ENCODE results near the gene MPZL1.

Gene MPZL1

DNA sequence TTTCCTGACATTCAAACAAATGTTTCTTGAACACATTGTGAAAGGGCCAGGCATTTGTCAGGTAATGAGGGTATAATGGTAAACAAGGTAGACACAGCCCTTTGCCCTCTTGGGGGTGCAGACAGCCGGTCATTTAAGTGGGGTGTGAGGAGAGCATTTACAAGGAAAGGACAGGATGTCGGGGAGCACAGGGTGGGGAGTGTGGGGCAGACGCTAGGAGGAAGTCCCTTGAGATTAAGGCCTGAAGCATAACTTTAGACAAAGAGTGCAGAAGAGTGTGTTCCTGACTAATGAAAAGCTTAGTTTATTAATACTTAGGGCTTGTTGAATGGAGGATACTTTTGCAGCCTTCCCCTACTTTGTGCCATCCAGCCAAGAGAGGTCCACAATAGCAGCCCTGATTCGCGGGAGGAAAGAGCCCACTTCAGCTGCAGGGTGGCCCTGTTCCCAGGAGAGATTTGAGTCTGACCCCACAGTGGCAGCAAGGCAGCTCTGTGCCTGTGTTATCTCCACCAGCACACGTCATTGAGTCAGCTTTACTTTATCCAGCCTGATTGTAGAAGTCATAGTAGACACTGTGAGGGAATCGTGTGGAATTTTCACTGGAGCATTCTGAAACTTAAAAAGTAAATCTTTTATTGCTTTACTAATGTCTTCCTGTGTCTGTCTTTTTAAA is 35.1 kb downstream of the MPZL1 start:
- H3K4me2 ChIP-seq (ENCODE audit: insufficient read depth, low read length): no peak overlapping the region
- no peak overlapping the region for H3K27ac ChIP-seq (ENCODE audit: low read length)
- no peak overlapping the region for H3K9ac ChIP-seq (ENCODE audit: low read depth, low read length)
- peaks cover 87% of the 10 kb centered on the region for H3K79me2 ChIP-seq (ENCODE audit: insufficient read depth, low read length)
- TF ChIP-seq, protein P1, sequence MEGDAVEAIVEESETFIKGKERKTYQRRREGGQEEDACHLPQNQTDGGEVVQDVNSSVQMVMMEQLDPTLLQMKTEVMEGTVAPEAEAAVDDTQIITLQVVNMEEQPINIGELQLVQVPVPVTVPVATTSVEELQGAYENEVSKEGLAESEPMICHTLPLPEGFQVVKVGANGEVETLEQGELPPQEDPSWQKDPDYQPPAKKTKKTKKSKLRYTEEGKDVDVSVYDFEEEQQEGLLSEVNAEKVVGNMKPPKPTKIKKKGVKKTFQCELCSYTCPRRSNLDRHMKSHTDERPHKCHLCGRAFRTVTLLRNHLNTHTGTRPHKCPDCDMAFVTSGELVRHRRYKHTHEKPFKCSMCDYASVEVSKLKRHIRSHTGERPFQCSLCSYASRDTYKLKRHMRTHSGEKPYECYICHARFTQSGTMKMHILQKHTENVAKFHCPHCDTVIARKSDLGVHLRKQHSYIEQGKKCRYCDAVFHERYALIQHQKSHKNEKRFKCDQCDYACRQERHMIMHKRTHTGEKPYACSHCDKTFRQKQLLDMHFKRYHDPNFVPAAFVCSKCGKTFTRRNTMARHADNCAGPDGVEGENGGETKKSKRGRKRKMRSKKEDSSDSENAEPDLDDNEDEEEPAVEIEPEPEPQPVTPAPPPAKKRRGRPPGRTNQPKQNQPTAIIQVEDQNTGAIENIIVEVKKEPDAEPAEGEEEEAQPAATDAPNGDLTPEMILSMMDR (IDR thresholded peaks at IDR 0.05; ENCODE audit: borderline replicate concordance, extremely low read depth, low read length, poor library complexity, severe bottlenecking): no peak
- no peak for TF ChIP-seq EZH2 (IDR thresholded peaks at IDR 0.05; ENCODE audit: borderline replicate concordance, low read depth, low read length, severe bottlenecking)
- DNase-seq (no peak), ATAC-seq (ENCODE audit: insufficient read depth, low read depth) (no peak)
- no peak overlapping the region for H3K4me3 ChIP-seq (ENCODE audit: low read depth in 1 of 2, low read length in 2 of 2)
- peaks cover 35% of the 10 kb centered on the region; the same call in 1 of the 2 replicates for H4K20me1 ChIP-seq (ENCODE audit: insufficient read depth, low read length)
- no peak overlapping the region for H2AFZ ChIP-seq (ENCODE audit: low read depth, low read length)
- H3K27me3 ChIP-seq (ENCODE audit: insufficient read depth, low read length, poor library complexity): no peaks in the 10 kb centered on the region
- H3K4me1 ChIP-seq (ENCODE audit: insufficient read depth, low read length): peaks cover 35% of the 10 kb centered on the region
- no peaks in the 10 kb centered on the region for H3K9me3 ChIP-seq (ENCODE audit: insufficient read depth, low read length, severe bottlenecking)
- H3K36me3 ChIP-seq (ENCODE audit: insufficient read depth, low read length): peaks cover 2% of the 10 kb centered on the region; the same call in 1 of the 2 replicates

DNA sequence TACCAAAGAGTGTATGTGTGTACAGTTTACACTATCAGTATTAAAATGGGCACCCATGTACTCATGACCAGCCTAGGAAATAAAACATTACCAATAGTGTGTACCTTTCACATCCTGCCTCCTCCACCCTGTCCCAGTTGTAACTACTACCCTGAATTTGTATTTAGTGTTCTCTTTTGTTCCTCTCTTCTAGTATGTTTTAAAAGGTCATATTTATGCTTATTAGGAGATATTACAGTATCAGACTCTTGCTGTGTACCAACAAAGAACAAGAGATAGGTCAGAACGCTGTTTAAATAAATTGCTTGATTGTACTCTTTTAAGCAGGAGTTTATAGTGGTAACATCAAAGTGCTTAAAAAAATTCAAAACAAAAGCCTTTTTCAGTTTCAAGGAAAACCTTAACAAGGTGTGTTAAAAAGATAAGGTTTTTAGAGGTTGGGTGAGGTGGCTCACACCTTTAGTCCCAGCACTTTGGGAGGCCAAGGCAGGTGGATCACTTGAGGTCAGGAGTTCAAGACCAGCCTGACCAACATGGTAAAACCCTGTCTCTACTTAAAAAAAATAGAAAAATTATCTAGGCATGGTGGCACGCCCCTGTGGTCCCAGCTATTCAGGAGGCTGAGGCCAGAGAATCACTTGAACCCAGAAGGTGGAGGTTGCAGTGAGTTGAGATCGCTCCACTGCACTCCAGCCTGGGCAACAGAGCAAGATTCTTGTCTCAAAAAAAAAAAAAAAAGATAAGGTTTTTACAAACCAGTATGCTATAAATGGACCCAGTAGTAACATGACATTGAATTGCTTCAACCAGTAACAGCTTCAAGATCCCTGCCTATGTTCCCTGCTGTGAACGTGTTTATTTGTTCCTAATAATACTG is 35.9 kb downstream of the MPZL1 start:
- H3K4me3 ChIP-seq (ENCODE audit: low read depth in 1 of 2, low read length in 2 of 2): no peak overlapping the region
- H3K9me3 ChIP-seq (ENCODE audit: insufficient read depth, low read length, severe bottlenecking): no peaks in the 10 kb centered on the region
- H4K20me1 ChIP-seq (ENCODE audit: insufficient read depth, low read length): peaks cover 36% of the 10 kb centered on the region; the same call in 1 of the 2 replicates
- H3K9ac ChIP-seq (ENCODE audit: low read depth, low read length): no peak overlapping the region
- DNase-seq (no peak), ATAC-seq (ENCODE audit: insufficient read depth, low read depth) (no peak)
- H3K4me2 ChIP-seq (ENCODE audit: insufficient read depth, low read length): no peak overlapping the region
- H3K27ac ChIP-seq (ENCODE audit: low read length): no peak overlapping the region
- H3K27me3 ChIP-seq (ENCODE audit: insufficient read depth, low read length, poor library complexity): no peaks in the 10 kb centered on the region
- H3K36me3 ChIP-seq (ENCODE audit: insufficient read depth, low read length): peaks cover 2% of the 10 kb centered on the region; the same call in 1 of the 2 replicates
- H2AFZ ChIP-seq (ENCODE audit: low read depth, low read length): no peak overlapping the region
- peaks cover 87% of the 10 kb centered on the region for H3K79me2 ChIP-seq (ENCODE audit: insufficient read depth, low read length)
- TF ChIP-seq EZH2 (IDR thresholded peaks at IDR 0.05; ENCODE audit: borderline replicate concordance, low read depth, low read length, severe bottlenecking): no peak
- TF ChIP-seq, protein P1 (IDR thresholded peaks at IDR 0.05; ENCODE audit: borderline replicate concordance, extremely low read depth, low read length, poor library complexity, severe bottlenecking): no peak
- peaks cover 39% of the 10 kb centered on the region for H3K4me1 ChIP-seq (ENCODE audit: insufficient read depth, low read length)

DNA sequence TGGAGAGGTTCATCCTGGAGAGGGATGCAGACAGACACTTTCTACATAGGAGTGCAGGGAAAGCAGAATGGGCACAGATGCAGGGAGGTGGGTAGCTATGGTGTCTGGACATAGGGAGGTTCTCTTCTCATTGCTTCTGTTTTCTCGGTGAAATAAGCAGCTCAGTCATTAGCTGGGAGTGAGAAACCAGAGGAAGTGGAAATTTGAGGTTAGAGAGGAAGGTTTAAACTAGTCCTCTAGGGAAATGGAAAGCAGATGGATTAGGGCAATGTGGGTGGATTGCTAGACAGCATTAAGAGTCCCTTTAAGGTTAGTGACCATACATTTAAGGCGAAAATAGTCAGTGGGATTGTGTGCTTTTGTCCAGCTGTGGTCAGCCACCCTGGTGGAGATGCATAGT is 39.6 kb downstream of the MPZL1 start:
- peaks cover 37% of the 10 kb centered on the region for H3K4me1 ChIP-seq (ENCODE audit: insufficient read depth, low read length)
- peaks cover 20% of the 10 kb centered on the region for H3K36me3 ChIP-seq (ENCODE audit: insufficient read depth, low read length)
- no peak for DNase-seq
- H2AFZ ChIP-seq (ENCODE audit: low read depth, low read length): no peak overlapping the region
- peak overlapping the region; percentile 66 for H3K27ac ChIP-seq (ENCODE audit: low read length)
- TF ChIP-seq, protein P1 (IDR thresholded peaks at IDR 0.05; ENCODE audit: borderline replicate concordance, extremely low read depth, low read length, poor library complexity, severe bottlenecking): no peak
- peak overlapping the region; percentile 54 for H3K4me2 ChIP-seq (ENCODE audit: insufficient read depth, low read length)
- H3K79me2 ChIP-seq (ENCODE audit: insufficient read depth, low read length): peaks cover 74% of the 10 kb centered on the region
- H3K27me3 ChIP-seq (ENCODE audit: insufficient read depth, low read length, poor library complexity): no peaks in the 10 kb centered on the region
- no peak overlapping the region for H3K9ac ChIP-seq (ENCODE audit: low read depth, low read length)
- no peak overlapping the region for H3K4me3 ChIP-seq (ENCODE audit: low read depth in 1 of 2, low read length in 2 of 2)
- peak; percentile 20; the same call in 2 of the 3 replicates for ATAC-seq (ENCODE audit: insufficient read depth, low read depth)
- H4K20me1 ChIP-seq (ENCODE audit: insufficient read depth, low read length): peaks cover 21% of the 10 kb centered on the region; the same call in 1 of the 2 replicates
- no peaks in the 10 kb centered on the region for H3K9me3 ChIP-seq (ENCODE audit: insufficient read depth, low read length, severe bottlenecking)

All from DND-41 (cell line).